GM18520 (cell line): ENCODE data around the gene TMSB4Y.

ENCODE experiments used
- ATAC-seq: cut with Tn5 transposase; IDR thresholded peaks from one replicate; pipeline ENCODE4 v1.9.1; 2021; ENCODE audit not compliant: unreplicated experiment

The TMSB4Y gene

GRCh38 chrY:13703568-13703968 is at the start of gene TMSB4Y:
Gene TMSB4Y, plus strand, starts transcription at chrY:13703899.
- no peak for ATAC-seq

- ATAC-seq: no peak
These were observed 39.5 kb upstream of the TMSB4Y start for GRCh38 chrY:13664162-13664561.

- no peak for ATAC-seq
These were observed 32.6 kb upstream of the TMSB4Y start for GRCh38 chrY:13671122-13671521.

- no peak for ATAC-seq
These were observed 1.4 kb upstream of the TMSB4Y start for GRCh38 chrY:13702276-13702675.

GRCh38 chrY:13704121-13704930 is 627 bp downstream of the TMSB4Y start:
- no peak for ATAC-seq

- ATAC-seq: no peak
These were observed 1.5 kb downstream of the TMSB4Y start for GRCh38 chrY:13705197-13705596.

- ATAC-seq: no peak
These were observed 4.3 kb downstream of the TMSB4Y start for GRCh38 chrY:13708038-13708437.

GRCh38 chrY:13718996-13719395 is 15.3 kb downstream of the TMSB4Y start:
- no peak for ATAC-seq

GRCh38 chrY:13729517-13729916 is 25.8 kb downstream of the TMSB4Y start:
- ATAC-seq: no peak

GRCh38 chrY:13738618-13739017 is 34.9 kb downstream of the TMSB4Y start:
- no peak for ATAC-seq

GRCh38 chrY:13751289-13752071 is 47.8 kb downstream of the TMSB4Y start:
- ATAC-seq: no peak

- ATAC-seq: no peak
These were observed 51.0 kb downstream of the TMSB4Y start for GRCh38 chrY:13754661-13755060.
